RWPE2 (cell line): ENCODE results near the gene COL26A1.

Source experiments
- ATAC-seq: fragments of 200-7000 bp; cut with Tn5 transposase; 3 replicates; pipeline ENCODE4 v1.9.1; 2021; ENCODE audit warnings: low read depth
- DNase-seq: peaks from one replicate; pipeline ENCODE4 v3.0.0-alpha.2; 2020; ENCODE audit warnings: low spot score
- H3K27ac ChIP-seq: fragments of 450-650 bp; 2 replicates; pipeline ENCODE4 v1.5.1; 2017; ENCODE audit warnings: mild to moderate bottlenecking; ENCODE audit not compliant: poor library complexity, severe bottlenecking
- H3K27me3 ChIP-seq: fragments of 250-450 bp; sonication (Bioruptor Pico); 2 replicates; pipeline ENCODE4 v1.5.1; 2021; ENCODE audit warnings: mild to moderate bottlenecking, moderate library complexity; ENCODE audit not compliant: insufficient read depth, poor library complexity, severe bottlenecking
- H3K36me3 ChIP-seq: fragments of 250-450 bp; sonication (Bioruptor Pico); 2 replicates; pipeline ENCODE4 v1.5.1; 2020; ENCODE audit warnings: low read depth, mild to moderate bottlenecking, moderate library complexity
- H3K4me1 ChIP-seq: fragments of 250-450 bp; sonication (Bioruptor Pico); 2 replicates; pipeline ENCODE4 v1.5.1; 2021; ENCODE audit warnings: mild to moderate bottlenecking, moderate library complexity; ENCODE audit not compliant: insufficient read depth, poor library complexity, severe bottlenecking
- H3K4me3 ChIP-seq: fragments of 250-450 bp; sonication (Bioruptor Pico); 2 replicates; pipeline ENCODE4 v1.5.1; 2021; ENCODE audit warnings: mild to moderate bottlenecking, moderate library complexity; ENCODE audit not compliant: severe bottlenecking
- H3K9me3 ChIP-seq: fragments of 250-450 bp; sonication (Bioruptor Pico); 2 replicates; pipeline ENCODE4 v1.5.1; 2021; ENCODE audit warnings: mild to moderate bottlenecking, moderate library complexity; ENCODE audit not compliant: severe bottlenecking
- TF ChIP-seq, protein P1 (sequence below): fragments of 450-650 bp; IDR thresholded peaks from one replicate; pipeline ENCODE4 v1.5.1; 2017; ENCODE audit warnings: mild to moderate bottlenecking, moderate library complexity; ENCODE audit not compliant: poor library complexity, severe bottlenecking

COL26A1 gene

DNA sequence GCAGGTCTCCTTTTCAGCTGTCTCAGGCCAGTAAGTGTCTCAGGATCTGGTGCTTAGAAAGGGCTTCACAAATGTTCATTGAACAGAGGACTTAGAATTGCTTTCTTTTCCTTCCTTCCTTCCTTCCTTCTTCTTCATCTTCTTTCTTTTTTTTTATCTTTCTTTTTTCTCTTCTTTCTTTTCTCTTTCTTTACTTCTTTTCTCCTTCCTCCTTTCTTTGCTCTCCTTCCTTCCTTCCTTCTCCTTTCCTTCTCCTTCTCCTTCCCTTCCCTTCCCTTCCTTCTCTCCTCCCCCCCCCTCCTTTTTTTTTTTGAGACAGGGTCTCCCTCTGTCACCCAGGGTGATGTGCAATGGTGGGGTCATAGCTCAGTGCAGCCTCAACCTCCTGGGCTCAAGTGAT, 34.6 kb downstream of the COL26A1 start:
- H3K36me3 ChIP-seq = no peaks in the 10 kb centered on the region
- H3K27ac ChIP-seq = no peak overlapping the region
- no peak overlapping the region for H3K4me3 ChIP-seq
- peaks cover 5% of the 10 kb centered on the region for H3K4me1 ChIP-seq
- TF ChIP-seq, protein P1, sequence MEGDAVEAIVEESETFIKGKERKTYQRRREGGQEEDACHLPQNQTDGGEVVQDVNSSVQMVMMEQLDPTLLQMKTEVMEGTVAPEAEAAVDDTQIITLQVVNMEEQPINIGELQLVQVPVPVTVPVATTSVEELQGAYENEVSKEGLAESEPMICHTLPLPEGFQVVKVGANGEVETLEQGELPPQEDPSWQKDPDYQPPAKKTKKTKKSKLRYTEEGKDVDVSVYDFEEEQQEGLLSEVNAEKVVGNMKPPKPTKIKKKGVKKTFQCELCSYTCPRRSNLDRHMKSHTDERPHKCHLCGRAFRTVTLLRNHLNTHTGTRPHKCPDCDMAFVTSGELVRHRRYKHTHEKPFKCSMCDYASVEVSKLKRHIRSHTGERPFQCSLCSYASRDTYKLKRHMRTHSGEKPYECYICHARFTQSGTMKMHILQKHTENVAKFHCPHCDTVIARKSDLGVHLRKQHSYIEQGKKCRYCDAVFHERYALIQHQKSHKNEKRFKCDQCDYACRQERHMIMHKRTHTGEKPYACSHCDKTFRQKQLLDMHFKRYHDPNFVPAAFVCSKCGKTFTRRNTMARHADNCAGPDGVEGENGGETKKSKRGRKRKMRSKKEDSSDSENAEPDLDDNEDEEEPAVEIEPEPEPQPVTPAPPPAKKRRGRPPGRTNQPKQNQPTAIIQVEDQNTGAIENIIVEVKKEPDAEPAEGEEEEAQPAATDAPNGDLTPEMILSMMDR = no peak
- ATAC-seq (no peak), DNase-seq (no peak)
- H3K27me3 ChIP-seq = no peaks in the 10 kb centered on the region
- H3K9me3 ChIP-seq = no peaks in the 10 kb centered on the region

DNA sequence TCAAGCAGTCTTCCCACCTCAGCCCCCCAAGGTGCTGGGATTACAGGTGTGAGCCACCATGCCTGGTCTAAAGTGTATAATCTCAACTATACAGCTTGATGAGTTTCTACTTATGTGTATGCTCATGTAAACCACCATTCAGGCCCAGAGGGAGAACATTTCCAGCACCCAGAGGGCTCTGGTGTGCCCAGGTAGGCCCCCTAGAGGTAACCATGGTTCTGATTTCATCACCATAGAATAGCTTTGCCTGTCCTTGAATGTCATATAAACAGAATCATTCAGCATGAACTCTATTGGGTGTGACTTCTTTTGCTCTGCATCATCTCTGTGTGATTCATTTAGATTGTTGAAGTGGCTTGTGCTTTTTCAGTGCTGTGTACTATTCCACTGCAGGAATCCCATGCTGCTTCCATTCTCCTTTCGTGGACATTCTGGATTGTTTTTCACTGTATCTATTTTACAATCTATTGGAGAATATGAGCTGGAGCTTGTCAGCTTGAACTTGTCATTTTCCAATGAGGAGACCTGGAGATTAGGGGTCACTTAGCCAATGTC, 35.2 kb downstream of the COL26A1 start:
- Histone ChIP-seq H3K4me1 (peaks cover 8% of the 10 kb centered on the region), H3K27ac (no peak overlapping the region), H3K4me3 (no peak overlapping the region), H3K9me3 (no peaks in the 10 kb centered on the region), H3K36me3 (no peaks in the 10 kb centered on the region), H3K27me3 (no peaks in the 10 kb centered on the region)
- DNase-seq (no peak), ATAC-seq (no peak)
- TF ChIP-seq, protein P1 = no peak

DNA sequence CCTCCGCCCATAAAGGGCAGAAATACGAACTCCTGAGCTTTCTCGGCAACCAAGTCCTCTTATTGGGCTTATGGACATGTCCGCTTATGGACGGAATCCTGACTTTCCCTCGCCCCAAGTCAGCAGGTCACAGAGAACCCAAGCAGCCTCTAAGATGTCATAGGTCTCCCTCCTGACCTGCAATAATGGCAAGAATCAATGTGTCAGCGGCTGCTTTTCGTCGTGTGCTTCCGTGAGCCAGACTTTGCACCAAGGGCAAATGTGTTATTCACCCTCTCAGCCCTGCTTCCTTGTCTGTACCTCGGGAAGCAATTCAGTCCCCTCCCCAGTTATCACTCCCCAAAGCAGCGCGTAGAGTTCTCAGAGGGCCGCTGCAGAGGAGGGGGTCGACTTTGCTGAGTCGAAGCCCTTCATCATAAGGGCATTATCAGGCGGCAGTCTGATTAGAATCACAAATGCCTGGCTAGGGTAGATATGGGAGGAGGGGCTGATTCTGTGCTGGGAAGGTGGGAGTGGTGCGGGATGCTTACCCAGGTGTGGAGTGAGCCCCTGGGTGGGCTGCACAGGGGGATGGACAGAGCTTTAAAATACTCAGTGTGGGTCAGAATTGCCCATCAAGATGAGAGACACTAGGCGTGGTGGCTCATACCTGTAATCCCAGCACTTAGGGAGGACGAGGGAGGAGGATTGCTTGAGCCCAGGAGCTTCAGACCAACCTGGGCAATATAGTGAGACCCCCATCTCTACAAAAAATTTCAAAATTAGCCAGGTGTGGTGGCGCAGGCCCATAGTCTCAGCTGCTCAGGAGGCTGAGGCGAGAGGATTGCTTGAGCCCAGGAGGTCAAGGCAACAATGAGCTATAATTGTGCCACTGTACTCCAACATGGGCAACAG, 36.0 kb downstream of the COL26A1 start:
- Histone ChIP-seq H3K4me3 (no peak overlapping the region), H3K9me3 (no peaks in the 10 kb centered on the region), H3K27me3 (no peaks in the 10 kb centered on the region), H3K36me3 (no peaks in the 10 kb centered on the region), H3K4me1 (peaks cover 8% of the 10 kb centered on the region), H3K27ac (no peak overlapping the region)
- ATAC-seq (no peak), DNase-seq (no peak)
- TF ChIP-seq, protein P1 = no peak

DNA sequence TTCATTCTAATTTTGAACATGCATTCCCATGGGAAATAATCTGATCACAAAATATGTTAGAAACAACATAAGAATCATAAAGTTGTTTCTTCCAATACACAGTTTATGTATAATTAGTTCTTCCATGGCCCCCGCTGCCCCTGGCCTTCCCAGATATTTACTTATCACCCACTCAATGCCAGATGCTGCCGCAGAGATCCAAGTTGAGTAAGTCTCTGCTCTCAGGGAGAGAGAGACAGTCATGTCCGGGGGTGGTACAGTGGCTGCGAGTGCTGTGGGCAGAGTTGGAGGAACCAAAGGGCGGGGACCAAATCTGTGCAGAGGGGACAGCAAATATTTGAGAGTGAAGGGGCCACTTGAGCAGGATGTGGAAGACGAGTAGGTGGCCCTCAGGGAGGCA, 37.1 kb downstream of the COL26A1 start:
- no peak overlapping the region for H3K4me3 ChIP-seq
- DNase-seq (no peak), ATAC-seq (no peak)
- H3K27me3 ChIP-seq = no peaks in the 10 kb centered on the region
- no peak overlapping the region for H3K27ac ChIP-seq
- H3K4me1 ChIP-seq = peaks cover 8% of the 10 kb centered on the region
- H3K36me3 ChIP-seq = no peaks in the 10 kb centered on the region
- no peaks in the 10 kb centered on the region for H3K9me3 ChIP-seq
- TF ChIP-seq, protein P1 = no peak

DNA sequence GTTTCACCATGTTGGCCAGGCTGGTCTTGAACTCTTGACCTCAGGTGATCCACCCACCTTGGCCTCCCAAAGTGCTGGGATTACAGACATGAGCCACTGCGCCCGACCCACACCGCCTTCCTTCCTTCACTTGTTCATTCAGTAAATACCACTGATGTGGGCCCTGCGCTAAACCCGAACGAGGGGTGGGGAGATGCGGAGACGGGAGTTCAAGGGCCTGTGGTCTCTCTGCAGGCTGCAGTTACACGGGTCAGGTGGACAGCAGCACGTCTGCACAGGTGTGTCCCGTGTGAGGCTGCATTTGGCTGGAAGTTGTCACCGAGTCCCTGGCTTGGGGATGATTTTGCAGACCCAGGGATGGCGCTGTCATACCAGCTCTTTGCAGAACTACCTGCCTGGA, 38.1 kb downstream of the COL26A1 start:
- ATAC-seq = no peak
- no peaks in the 10 kb centered on the region for H3K27me3 ChIP-seq
- TF ChIP-seq, protein P1 = no peak
- no peak overlapping the region for H3K4me3 ChIP-seq
- peaks cover 8% of the 10 kb centered on the region for H3K4me1 ChIP-seq
- H3K27ac ChIP-seq = no peak overlapping the region
- no peak for DNase-seq
- no peaks in the 10 kb centered on the region for H3K36me3 ChIP-seq
- no peaks in the 10 kb centered on the region for H3K9me3 ChIP-seq
